Effector CD8-positive, alpha-beta T cell (primary cell): ENCODE measurements around the gene FAM131A.

ENCODE experiments used
- DNase-seq: peaks from one replicate; lab custom pipeline; 2025; lab: John Stamatoyannopoulos, UW

The FAM131A gene

GRCh38 chr3:184357248-184358123 lies 20.1 kb downstream of the FAM131A start:
- DNase-seq = no peak

- DNase-seq = no peak
These were observed 20.8 kb downstream of the FAM131A start for GRCh38 chr3:184358124-184358767.

- DNase-seq = no peak
These were observed 21.5 kb downstream of the FAM131A start for GRCh38 chr3:184358921-184359350.

GRCh38 chr3:184359610-184360009 lies 22.2 kb downstream of the FAM131A start:
- DNase-seq = no peak

- DNase-seq = no peak
These were observed 22.9 kb downstream of the FAM131A start for GRCh38 chr3:184360070-184360928.

GRCh38 chr3:184360929-184361531 lies 23.6 kb downstream of the FAM131A start:
- no peak for DNase-seq

GRCh38 chr3:184361532-184361931 lies 24.1 kb downstream of the FAM131A start, which contains the start of the genes CLCN2 and POLR2H:
TSS of gene CLCN2 (minus strand) at chr3:184361605. CDS start at chr3:184361479, 126 bp downstream.
TSS of gene POLR2H (plus strand) at chr3:184361710. CDS start at chr3:184363493, 1,783 bp downstream.
- peak; percentile 27 for DNase-seq

- peak; percentile 38 for DNase-seq
These were observed 24.7 kb downstream of the FAM131A start for GRCh38 chr3:184361932-184362667.

- DNase-seq = peak; percentile 86
These were observed 25.5 kb downstream of the FAM131A start for GRCh38 chr3:184362668-184363546.

- DNase-seq = no peak
These were observed 29.4 kb downstream of the FAM131A start for GRCh38 chr3:184366619-184367289.

GRCh38 chr3:184368116-184368515 lies 30.7 kb downstream of the FAM131A start:
- no peak for DNase-seq

- DNase-seq = no peak
These were observed 31.3 kb downstream of the FAM131A start for GRCh38 chr3:184368586-184369183.

GRCh38 chr3:184371570-184372018 lies 34.2 kb downstream of the FAM131A start:
- DNase-seq = peak; percentile 22

GRCh38 chr3:184372296-184372821 lies 35.0 kb downstream of the FAM131A start:
- no peak for DNase-seq

GRCh38 chr3:184372911-184373310 lies 35.5 kb downstream of the FAM131A start:
- DNase-seq = no peak

- no peak for DNase-seq
These were observed 36.0 kb downstream of the FAM131A start for GRCh38 chr3:184373422-184373821.

GRCh38 chr3:184375747-184376461 lies 38.5 kb downstream of the FAM131A start:
- DNase-seq = no peak

GRCh38 chr3:184377374-184377773 lies 40.0 kb downstream of the FAM131A start:
- no peak for DNase-seq
